Brain microvascular endothelial cell (primary cell): Measurements from ENCODE around the gene ADAM23.

ENCODE experiments used
- DNase-seq: peaks from one replicate; pipeline ENCODE4 v3.0.0-alpha.2; 2020
- H3K27ac ChIP-seq: fragments of 250-450 bp; sonication (Bioruptor Pico); 2 replicates; pipeline ENCODE4 v1.5.1; 2020; ENCODE audit warnings: mild to moderate bottlenecking, moderate library complexity
- H3K27me3 ChIP-seq: fragments of 250-450 bp; sonication (Bioruptor Pico); replicated peaks from 2 replicates; pipeline ENCODE4 v1.5.1; 2020; ENCODE audit warnings: mild to moderate bottlenecking
- H3K36me3 ChIP-seq: fragments of 250-450 bp; sonication (Bioruptor Pico); replicated peaks from 2 replicates; pipeline ENCODE4 v1.5.1; 2020; ENCODE audit warnings: mild to moderate bottlenecking
- H3K4me3 ChIP-seq: 2 replicates; pipeline ENCODE4 v1.5.1; 2011; ENCODE audit warnings: low read depth, mild to moderate bottlenecking, control low read depth, low read length, moderate library complexity
- in situ Hi-C: cut with HindIII; loops from 2 replicates; pipeline ENCODE4 v1.10.0; 2017; ENCODE audit warnings: low sequenced_read_pairs, low pct_ligation_motif_present
- TF ChIP-seq, protein P1 (sequence below): IDR thresholded peaks from 2 replicates; pipeline ENCODE4 v1.5.1; 2011; ENCODE audit warnings: low read depth, mild to moderate bottlenecking, moderate library complexity, low read length, control low read depth, inconsistent platforms; ENCODE audit errors: missing control alignments

The ADAM23 gene

DNA sequence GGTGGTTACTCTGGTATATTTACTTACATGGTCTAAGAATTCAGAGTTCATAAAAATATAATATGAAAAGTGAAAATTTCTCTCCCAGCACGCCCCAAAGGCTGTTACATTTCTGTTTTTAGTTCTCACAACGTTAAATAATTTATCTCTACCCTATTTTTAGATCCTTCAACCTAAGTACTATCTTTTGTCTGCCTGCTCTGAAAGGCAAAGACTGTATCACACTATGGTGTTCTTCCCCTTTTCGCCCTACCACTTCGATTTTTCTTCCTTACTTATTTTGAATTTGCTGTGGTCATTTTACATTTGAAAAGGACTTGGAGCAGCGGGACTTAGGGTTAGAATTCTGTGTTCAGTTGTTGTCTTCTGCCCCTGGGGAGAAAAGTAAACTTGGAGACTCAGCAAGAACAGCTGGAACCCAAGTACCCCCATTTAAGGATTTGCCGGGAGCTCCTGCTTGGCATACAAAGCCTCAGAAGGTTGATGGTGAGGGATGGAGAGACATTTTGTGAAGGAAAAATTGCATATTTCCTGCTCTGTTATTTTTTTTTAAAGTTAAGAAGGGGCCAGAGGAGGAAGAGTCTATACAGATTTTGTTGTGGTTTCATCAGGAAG lies 19.0 kb downstream of the ADAM23 start:
- in situ Hi-C loops: no loop called here
- no peak overlapping the region for H3K27ac ChIP-seq

DNA sequence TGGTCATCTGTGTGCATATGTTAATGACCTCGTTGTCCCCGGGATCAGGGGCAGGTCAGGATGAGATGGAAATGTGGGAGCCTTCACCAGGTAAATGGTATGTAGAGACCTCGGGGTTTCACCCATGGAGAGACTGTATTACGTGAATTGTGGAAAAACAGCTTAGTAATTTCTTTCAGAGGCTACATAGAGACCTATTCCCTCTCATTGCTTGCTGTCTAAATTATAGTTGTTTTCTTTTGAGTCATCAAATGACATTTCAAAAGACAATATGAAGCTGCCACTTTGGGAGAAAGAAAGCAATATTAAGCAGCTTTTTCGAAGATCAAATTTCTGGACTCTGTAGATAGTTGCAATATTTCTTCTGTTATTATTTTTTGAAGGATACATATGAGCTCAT lies 20.4 kb downstream of the ADAM23 start:
- DNase-seq: no peak
- H3K27ac ChIP-seq: no peak overlapping the region
- TF ChIP-seq, protein P1, sequence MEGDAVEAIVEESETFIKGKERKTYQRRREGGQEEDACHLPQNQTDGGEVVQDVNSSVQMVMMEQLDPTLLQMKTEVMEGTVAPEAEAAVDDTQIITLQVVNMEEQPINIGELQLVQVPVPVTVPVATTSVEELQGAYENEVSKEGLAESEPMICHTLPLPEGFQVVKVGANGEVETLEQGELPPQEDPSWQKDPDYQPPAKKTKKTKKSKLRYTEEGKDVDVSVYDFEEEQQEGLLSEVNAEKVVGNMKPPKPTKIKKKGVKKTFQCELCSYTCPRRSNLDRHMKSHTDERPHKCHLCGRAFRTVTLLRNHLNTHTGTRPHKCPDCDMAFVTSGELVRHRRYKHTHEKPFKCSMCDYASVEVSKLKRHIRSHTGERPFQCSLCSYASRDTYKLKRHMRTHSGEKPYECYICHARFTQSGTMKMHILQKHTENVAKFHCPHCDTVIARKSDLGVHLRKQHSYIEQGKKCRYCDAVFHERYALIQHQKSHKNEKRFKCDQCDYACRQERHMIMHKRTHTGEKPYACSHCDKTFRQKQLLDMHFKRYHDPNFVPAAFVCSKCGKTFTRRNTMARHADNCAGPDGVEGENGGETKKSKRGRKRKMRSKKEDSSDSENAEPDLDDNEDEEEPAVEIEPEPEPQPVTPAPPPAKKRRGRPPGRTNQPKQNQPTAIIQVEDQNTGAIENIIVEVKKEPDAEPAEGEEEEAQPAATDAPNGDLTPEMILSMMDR: no peak
- H3K36me3 ChIP-seq: no peaks in the 10 kb centered on the region
- H3K4me3 ChIP-seq: no peak overlapping the region
- in situ Hi-C loops: no loop called here
- no peaks in the 10 kb centered on the region for H3K27me3 ChIP-seq

More for the DNA sequence above, 19.0 kb downstream of the ADAM23 start:
- H3K4me3 ChIP-seq: no peak overlapping the region
- no peak for DNase-seq
- TF ChIP-seq, protein P1: no peak
- no peaks in the 10 kb centered on the region for H3K27me3 ChIP-seq
- no peaks in the 10 kb centered on the region for H3K36me3 ChIP-seq

- no peaks in the 10 kb centered on the region for H3K36me3 ChIP-seq
- in situ Hi-C loops: no loop called here
- no peak for DNase-seq
- H3K4me3 ChIP-seq: no peak overlapping the region
- H3K27ac ChIP-seq: no peak overlapping the region
- TF ChIP-seq, protein P1: no peak
- H3K27me3 ChIP-seq: no peaks in the 10 kb centered on the region
Measured at GRCh38 chr2:206464597-206464996, 21.3 kb downstream of the ADAM23 start.

DNA sequence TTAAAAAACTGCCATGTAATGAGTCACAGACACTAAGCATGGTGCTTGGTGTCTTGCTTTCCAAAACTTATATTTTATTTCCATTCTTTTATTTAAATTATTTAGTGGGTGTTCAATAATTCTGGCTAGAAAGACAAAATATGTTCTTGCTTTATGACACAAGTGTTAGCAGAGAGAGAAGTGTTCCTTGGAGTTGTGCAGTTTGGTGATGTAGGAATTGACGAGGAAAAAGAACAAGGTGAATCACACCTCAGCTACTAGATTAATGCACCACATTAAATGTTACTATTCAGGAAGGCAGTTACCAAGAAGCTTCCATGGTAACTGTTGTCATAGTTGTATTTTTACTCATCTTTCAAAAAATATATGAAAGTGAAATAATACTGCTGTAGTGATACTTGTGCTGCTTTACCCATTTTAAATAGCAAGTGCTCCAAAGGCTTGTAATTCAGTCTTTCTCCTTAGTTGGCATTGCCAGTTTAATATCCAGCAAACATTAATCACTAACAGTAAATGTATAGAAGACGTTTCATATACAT lies 28.3 kb downstream of the ADAM23 start:
- DNase-seq: no peak
- Histone ChIP-seq H3K36me3 (no peaks in the 10 kb centered on the region), H3K27ac (no peak overlapping the region), H3K4me3 (no peak overlapping the region), H3K27me3 (no peaks in the 10 kb centered on the region)
- in situ Hi-C loops: no loop called here
- TF ChIP-seq, protein P1: no peak

DNA sequence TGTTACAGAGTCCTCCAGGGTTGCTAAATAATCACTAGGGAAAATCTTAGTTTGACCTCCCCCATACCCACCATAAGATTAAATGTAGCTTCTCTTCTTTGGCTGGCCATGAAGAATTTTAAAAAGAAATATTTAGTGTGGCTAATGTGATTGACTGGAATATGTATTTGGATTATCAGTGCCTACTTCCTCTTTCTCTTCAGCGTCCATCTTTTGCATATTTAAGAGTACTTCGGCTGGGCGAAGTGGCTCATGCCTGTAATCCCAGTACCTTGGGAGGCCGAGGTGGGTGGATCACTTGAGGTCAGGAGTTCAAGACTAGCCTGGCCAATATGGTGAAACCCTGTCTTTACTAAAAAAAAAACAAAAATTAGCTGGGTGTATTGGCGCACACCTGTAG lies 28.8 kb downstream of the ADAM23 start:
- H3K27ac ChIP-seq: no peak overlapping the region
- in situ Hi-C loops: no loop called here
- TF ChIP-seq, protein P1: no peak

GRCh38 chr2:206474099-206474498 lies 30.8 kb downstream of the ADAM23 start:
- no peak for DNase-seq
- H3K4me3 ChIP-seq: no peak overlapping the region
- H3K36me3 ChIP-seq: no peaks in the 10 kb centered on the region
- no peak overlapping the region for H3K27ac ChIP-seq
- in situ Hi-C loops: no loop called here
- TF ChIP-seq, protein P1: no peak
- H3K27me3 ChIP-seq: no peaks in the 10 kb centered on the region

More for the DNA sequence above, 28.8 kb downstream of the ADAM23 start:
- no peaks in the 10 kb centered on the region for H3K27me3 ChIP-seq
- DNase-seq: no peak
- no peak overlapping the region for H3K4me3 ChIP-seq
- H3K36me3 ChIP-seq: no peaks in the 10 kb centered on the region
